DLD1 (cell line): ENCODE results near the gene METTL23.
"Not testable (repeated sequence)": the region's sequence is repeated elsewhere in the genome, so short reads cannot be mapped to it uniquely, and the experiment has no call there.

ENCODE experiments used
- in situ Hi-C: cut with HindIII; loops from 2 replicates; pipeline ENCODE4 v1.10.0; 2017; ENCODE audit warnings: low sequenced_read_pairs

METTL23 gene

DNA sequence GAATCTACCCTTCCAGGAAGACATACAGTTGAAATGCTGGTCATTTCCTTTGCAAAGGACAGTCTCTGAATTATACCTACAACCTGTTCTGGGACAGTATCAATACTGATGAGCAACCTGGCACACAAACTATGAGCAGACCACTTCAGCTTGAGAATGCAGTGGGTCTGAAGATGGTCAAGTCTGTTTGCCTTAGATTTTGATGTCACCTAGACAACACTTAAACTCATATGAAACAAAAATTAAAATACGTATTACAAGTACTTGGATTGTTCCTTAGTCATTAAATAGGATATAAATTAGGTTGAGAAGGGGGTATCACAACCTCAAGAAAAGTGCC, 6.9 kb downstream of the METTL23 start:
- in situ Hi-C loops = no loop called here

DNA sequence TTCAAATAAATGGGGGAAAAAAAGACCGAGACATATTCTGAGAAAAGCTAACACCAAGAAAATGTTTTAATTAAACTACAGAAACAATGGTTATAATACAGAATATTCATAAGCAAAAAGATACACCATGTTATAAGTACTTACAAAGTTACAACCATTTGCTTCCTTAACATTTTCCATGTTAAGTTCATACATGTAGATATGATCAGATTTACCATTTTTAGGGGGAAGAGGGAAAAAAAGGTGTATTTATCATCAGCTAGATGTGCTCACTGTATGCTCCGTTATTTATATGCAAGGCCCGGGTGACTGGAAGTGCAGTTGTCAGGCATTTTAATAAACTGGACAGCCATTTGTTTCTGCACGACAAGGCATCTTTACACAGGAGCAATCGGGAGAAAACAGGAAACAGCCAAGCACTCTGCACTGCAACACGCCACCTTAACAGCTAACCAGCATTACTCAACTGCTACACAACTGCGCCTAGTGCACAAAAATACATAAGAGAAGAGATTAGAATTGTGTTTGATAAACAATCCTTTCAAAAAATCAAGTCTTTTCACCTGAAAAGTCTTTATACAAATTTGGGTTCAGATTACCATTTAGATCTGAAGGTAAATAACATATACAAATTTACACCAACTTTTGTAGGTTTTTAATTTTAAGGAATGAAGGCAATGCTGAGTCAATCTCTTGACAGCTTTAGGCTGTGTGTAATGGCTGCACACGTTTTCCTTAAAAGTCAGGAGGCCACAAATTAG, 7.6 kb downstream of the METTL23 start:
- in situ Hi-C loops = no loop called here

DNA sequence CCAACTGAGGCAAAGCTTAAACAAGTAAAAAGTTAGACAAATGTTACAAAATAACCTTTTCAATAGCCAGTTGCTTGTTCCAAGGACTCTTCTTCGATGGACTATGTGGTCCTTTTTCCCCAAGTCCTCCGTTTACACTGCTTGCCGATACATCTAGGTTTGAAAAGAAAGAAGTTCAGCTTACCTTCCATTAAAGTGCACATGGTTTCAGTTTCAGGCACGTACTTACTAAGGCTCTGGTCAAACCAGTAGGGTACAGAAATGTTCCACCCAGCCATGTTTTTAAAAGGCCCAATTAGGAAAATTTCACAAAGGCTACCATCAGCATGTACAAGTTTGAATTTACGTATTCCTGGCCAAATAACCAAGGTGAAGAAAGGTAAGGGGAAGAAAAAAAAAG, 8.4 kb downstream of the METTL23 start:
- in situ Hi-C loops = no loop called here

DNA sequence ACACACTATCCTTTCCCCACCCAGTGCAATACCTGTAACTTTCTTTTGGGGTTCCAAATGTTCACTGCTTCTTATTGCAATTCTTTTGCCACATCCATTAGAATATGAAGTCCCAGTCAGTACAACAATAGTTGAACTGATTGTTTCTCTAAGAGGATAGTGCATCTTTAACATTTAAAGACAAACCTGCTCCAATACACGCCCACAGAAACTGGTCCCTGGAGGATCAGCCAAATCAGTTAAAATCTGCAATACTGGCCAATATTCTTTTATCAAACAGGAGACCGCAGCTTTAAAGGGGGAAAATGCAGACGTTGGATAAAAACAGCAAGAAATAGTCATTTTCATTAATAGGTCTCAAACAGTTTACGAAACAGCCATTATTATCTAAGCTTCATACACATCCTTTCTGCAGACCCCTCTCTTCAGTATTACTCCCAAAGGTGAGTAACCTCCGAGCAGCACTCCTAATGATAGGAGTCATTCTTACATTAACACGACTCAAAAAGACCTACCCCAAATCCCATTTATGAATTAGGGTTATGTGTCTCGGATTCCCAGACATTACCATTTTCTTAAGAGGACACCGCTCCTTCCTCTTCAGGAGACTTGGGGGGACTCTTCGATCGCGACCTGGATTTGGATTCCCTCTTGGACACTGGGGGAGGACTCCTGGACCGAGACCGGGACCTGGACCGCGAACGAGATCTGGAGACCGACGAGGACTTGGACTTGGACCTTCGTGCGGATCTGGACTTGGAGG, 9.1 kb downstream of the METTL23 start:
- in situ Hi-C loops = no loop called here

DNA sequence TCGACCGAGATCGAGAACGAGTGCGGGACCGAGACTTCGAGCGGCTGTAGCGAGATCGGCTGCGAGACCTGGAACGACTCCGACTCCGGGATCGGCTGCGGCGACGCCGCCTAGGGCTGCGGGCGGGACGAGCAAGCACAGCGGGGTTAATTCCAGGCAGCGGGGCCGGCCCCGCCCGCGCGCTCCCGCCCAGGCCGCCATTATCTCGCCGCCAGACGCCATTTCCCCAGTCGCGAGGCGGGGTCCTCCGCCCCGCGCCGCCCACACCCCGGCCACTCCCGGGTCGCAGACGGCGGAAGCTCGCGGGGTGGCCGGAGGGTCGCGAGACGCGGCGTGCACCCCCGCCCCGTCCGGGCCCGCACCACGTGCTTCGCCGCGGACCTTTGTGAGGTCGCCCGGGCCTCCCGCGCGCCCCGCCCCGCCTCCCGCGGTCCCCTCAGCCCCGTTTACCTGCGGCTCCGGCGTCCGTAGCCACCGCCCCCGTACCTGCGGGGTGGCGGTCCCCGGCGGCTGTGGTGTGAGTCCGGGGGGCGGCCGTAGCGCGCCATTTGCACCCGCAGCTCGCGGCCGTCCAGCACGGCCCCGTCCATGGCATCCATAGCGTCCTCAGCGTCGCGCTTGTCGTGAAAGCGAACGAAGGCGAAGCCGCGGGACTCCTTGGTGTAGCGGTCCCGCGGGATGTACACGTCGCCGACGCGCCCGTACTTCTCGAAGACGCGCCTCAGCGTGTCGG, 9.9 kb downstream of the METTL23 start:
- in situ Hi-C loops = no loop called here

DNA sequence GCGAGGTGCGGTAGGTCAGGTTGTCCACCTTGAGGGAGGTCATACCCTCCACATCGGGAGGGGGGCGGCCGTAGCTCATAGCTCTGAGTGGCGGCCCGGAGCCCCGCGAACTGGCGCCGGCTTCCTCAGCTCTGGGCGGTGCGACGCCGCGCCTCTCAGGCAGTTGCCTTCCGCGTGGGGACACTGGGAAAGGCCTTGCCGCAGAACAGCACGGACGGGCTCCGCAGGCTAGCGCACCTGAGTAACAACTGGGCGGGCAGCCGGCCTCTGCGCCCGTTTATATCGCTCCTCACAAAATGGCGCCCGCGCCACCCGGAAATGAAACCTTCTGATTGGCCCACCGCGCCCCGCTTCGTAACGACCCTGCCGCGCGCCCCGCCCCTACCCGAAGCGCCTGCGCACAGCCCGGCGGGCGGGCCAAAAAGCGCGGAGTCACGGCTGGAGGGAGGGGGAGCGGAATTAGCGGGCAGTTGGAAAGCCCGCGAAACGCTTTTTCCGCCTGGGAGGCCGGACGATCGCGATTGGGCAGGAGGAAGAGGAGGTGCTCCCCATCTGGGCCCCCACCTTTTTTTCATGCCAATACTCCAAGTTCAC, 10.5 kb downstream of the METTL23 start, which contains the start of gene SRSF2:
SRSF2 (minus strand) TSS at position 250 of the 594 bp plus-strand sequence; CDS start at position 79, 171 bp downstream.
- in situ Hi-C loops = no loop called here

DNA sequence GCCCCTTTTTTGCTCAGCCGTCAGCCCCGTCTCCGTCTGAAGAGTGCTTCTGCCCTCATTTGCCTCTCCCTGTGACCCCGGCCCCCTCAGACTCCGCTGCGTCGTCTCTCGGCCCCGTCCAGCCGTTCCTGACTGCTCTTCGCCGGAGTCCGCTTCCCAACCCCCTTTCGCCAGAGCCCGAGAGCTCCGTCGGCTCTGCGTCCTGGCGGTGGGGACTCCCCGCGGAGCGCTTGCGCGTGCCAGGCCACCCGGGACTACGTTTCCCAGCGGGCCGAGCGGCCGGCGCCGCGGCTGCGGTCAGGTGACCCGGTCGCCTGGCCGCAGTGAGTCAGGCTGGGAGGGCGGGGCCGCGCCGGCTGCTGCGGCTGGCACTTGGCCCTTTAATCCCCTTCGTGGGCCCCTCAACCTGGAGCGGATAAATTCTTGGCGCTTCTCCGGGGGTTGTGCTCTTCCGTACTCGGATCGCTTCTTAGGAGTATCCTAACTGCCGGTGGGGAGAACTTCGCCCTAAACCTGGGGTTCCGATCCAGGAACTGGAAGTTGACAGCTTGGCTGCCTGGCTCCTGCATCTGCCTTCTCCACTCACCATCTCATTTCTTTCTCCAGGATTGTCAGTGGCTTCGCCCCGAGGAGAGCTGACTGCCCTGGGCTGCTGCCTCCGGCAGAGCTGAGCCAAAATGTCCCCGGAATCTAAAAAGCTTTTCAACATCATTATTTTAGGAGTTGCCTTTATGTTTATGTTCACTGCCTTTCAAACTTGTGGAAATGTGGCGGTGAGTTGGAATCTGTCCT, 11.2 kb downstream of the METTL23 start, which contains the start of gene MFSD11:
MFSD11 (plus strand) TSS at position 444 of the 792 bp plus-strand sequence; CDS start at position 678, 234 bp downstream.
- in situ Hi-C loops = no loop called here

DNA sequence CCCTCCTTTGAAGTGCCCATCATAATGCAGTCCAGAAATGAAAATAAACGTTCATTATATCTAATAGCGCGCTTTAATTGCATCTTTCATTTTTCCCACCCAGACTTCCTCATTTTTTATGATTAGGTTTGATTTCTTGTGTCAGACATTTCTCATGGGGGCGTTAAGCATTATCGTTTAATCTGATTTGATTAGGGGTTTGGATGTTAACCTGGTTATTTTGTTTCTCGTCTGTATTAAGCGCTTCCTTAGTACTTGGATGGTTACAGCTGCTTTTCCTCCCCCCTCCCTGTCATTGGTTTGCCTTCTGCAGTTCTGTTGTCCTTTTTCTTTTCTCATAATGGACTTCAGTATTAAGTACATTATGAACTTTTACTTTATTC, 11.8 kb downstream of the METTL23 start:
- in situ Hi-C loops = no loop called here

DNA sequence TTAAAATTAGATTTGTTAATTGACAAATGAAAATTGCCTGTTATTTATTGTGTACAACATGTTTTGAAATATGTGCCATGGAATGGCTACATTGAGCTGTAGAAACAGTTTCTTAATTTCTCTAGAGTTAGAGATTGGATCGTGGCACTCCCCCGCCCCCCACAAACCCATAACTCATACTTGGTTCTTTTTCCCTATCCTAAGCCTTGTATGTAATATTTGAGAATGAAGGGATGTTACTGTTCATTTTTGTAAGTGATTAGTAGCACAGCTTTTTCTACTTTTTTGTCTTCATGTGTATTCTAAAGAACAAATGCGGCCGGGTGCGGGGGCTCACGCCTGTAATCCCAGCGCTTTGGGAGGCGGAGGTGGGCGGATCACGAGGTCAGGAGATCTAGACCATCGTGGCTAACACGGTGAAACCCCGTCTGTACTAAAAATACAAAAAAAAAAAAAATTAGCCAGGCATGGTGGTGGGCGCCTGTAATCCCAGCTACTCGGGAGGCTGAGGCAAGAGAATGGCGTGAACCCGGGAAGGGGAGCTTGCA, 13.0 kb downstream of the METTL23 start:
- in situ Hi-C loops = not testable (repeated sequence)

DNA sequence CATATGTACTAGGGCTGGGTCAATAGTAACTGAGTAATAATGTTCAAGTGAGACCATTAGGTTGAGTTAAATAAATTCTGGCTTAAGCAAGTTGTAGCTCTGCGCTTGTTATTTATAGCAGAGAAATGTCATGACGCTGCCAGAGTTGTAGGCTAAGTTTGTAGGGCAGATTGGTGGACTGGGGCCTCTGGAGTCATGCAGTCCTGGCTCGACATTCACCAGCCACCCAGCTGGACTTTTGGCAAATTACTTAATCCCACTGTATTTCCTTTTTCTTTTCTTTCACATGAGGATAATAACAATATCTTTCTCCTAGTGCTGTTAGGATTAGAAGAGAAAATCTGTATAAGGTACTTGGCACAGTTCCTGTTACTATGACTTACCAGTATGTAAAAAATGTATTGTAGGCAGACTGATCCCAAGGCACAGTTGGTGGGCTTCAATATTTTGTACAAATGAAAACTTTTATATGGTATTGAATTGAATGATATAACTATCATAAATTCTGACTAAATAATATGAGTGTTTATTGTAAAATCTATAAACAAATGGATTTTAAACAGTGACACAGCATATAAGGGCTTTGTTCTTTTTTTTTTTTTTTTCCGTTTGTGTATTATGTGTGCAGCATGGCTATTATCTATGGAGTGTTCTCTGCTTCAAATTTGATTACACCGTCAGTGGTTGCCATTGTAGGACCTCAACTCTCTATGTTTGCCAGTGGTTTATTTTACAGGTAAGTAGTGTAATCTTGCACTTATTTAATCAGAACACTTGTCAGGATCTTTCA, 13.9 kb downstream of the METTL23 start:
- in situ Hi-C loops = no loop called here

DNA sequence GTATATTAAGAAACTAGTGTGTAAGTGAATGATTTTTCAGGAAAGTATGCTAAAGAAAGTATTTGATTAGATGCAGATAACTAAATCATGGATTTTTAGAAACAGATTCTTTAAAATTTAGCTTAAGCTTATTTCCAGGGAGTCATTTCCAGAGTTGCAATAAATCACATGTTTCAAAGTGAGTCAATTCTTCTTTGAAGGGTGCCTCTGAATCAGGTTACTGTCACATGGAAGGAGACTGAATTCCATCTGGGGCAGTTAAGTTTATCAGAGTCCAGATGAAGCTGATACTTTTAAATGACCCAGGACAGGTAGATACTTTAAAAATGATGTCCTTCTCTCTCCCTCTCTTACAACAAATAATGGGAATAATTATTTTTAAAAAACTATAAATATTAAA, 16.3 kb downstream of the METTL23 start:
- in situ Hi-C loops = no loop called here

DNA sequence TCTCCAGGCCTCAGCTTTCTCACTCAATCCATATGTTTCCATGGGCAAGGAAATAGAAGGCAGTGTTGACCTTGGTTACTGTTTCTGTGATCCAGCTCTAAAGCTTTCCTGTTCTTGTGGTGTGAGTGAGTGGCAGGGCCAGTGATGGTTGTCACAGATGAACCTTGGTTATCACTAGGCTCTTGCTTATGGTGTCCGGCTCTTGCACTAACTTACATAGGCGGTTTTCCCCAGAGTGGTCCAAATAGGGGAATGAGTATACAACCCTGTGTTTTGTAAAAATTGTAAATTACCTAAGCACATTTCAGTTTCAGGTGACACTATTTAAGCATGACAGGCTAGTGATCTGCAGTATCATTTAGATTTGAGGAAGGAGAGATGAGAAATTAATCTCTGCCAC, 18.1 kb downstream of the METTL23 start:
- in situ Hi-C loops = no loop called here

DNA sequence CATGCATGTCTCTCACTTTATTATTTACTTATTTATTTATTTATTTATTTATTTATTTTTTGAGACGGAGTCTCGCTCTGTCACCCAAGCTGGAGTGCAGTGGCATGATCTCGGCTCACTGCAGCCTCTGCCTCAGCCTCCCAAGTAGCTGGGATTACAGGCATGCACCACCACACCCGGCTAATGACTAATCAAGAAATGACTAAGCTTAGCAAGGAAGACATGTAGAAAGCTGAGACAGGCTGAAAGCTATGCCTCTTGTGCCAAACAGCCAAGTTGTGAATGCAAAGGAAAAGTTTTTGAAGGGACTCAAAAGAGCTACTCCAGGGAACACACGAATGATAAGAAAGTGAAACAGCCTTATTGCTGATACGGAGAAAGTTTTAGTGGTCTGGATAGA, 19.1 kb downstream of the METTL23 start:
- in situ Hi-C loops = not testable (repeated sequence)

DNA sequence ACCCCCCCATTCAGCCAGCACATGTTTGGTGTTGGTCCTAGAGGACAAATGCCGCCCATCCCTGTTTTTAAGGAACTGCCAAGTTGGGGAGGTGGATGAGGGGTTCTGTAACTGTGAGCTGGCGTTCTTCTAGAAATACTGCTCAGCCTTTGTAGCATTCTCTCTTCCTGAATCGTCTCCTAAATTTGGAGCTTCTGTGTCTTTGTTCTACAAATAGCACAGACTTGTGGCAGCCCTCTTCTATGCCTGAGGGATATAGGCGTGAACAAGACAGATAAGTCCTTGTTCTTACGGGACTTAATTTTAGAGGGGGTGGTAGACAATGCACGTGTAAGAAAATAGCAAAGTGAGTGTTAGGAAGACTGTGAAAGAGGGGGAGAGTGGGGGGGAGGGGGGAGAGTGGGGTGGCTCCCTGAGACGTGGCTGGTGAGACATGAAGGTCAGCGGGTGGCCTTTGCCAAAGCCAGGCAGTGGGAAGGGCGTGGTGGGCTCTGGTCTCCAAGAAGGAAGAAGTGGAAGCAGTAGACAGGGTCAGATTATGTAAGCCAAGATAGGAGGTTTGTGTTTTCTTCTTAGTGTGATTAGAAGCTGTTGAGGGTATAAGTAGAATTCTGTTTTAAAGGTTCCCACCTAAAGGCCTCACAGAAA, 21.2 kb downstream of the METTL23 start:
- in situ Hi-C loops = no loop called here

DNA sequence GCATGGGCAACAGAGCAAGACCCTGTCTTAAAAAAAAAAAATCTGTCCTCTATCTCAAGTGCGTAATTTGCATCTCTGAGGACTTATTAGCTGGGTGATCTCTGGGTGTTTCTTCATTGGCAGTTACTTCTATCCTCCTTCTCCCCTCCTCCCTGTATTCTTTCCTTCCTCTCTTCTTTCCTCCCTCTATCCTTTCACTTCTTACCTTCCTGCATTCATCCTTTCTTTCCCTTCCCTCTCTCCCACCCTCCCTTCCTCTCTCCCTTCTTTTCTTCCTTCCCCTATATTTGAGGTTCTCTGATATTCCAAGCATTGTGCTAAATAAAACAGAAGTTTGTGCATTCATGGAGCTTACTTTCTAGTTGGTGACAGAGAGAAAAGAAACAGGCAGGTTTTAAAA, 22.0 kb downstream of the METTL23 start:
- in situ Hi-C loops = no loop called here

DNA sequence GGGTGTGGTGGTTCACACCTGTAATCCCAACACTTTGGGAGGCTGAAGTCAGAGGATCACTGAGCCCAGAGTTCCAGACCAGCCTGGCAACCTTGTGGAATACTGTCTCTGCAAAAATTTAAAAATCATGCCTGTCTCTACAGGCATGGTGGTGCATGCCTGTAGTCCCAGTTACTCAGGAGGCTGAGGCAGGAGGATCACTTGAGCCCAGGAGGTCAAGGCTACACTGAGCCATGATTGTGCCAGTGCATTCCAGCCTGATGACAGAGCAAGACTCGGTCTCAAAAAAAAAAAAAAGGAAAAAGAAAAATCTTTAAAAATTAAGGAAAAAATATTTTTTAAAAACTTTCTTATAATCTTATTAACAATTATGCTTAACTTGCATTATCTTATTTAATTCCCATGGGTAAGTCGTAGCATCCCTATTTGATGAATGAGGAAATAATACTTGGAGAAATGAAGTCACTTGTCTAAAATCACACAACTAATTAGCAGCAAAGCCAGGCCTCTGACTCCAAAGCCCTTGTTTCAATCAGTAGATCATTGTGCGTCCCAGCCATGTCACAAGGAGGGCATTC, 24.9 kb downstream of the METTL23 start:
- in situ Hi-C loops = no loop called here

DNA sequence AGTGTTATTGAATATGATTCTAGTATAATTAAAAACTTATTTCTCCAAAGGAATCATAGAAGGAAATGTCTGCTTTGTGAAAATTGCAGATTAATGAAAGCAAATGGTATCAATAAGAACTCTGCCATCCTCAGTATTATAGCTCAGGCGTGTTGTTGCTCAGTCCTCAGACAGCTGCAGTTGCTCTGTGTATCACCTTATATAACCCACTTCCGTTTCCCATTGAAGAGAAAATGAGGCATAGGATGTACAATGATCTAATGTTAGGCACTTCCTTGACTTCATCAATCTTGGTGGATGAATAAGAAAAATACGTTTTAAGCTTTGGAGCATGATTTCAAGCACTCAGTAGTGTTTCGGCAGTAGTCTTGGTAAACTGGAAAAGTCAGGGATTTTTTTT, 25.4 kb downstream of the METTL23 start:
- in situ Hi-C loops = no loop called here
